Upper lobe of left lung (tissue), 4 donors: ENCODE data around the gene CERKL.

Experiments
- CTCF ChIP-seq, 6 experiments: fragments of 450-650 bp in 4 of 6; fragments of 200-600 bp in 2 of 6; sonication (generic) in 2 of 6; IDR thresholded peaks; one replicate each; pipeline ENCODE4 v1.5.1; 2016 to 2019; ENCODE audit warnings: antibody characterized with exemption in 6 of 6
- POLR2AphosphoS5 ChIP-seq, 2 donors: sonication (generic); formaldehyde crosslinking; IDR thresholded peaks; one replicate each; pipeline ENCODE4 v1.5.1; 2017; ENCODE audit warnings: antibody characterized with exemption in 2 of 2

GRCh38 chr2:181553244-181553643, 103.7 kb downstream of the CERKL start:
- TF ChIP-seq POLR2AphosphoS5 (IDR thresholded peaks at IDR 0.05) (no peak), CTCF (IDR thresholded peaks at IDR 0.05) (no peak)
